Smooth muscle cell (in vitro differentiated cells): ENCODE data around the gene UNC5B. TPM values are rescaled to one million over a fixed set of nuclear protein-coding genes. Genes with fewer than 3 reads are reported as not detected.

Experiments used
- DNase-seq: peaks from one replicate; lab custom pipeline; 2025; ENCODE audit not compliant: unreplicated experiment; lab: John Stamatoyannopoulos, UW
- H2AFZ ChIP-seq: fragments of 200-600 bp; sonication (generic); 2 replicates; pipeline ENCODE4 v1.6.0; 2016; ENCODE audit warnings: antibody characterized with exemption, low read depth, mild to moderate bottlenecking
- H3F3A ChIP-seq: fragments of 200-600 bp; sonication (generic); 2 replicates; pipeline ENCODE4 v1.6.0; 2017; ENCODE audit warnings: antibody characterized with exemption, low read depth
- H3K27ac ChIP-seq: fragments of 200-600 bp; sonication (generic); 2 replicates; pipeline ENCODE4 v1.5.1; 2016; ENCODE audit warnings: low read depth, mild to moderate bottlenecking
- H3K27me3 ChIP-seq: fragments of 200-600 bp; sonication (generic); 2 replicates; pipeline ENCODE4 v1.6.1; 2016; ENCODE audit warnings: low read depth, mild to moderate bottlenecking
- H3K36me3 ChIP-seq: fragments of 200-600 bp; sonication (generic); 2 replicates; pipeline ENCODE4 v1.5.1; 2016; ENCODE audit warnings: low read depth
- H3K4me1 ChIP-seq: fragments of 200-600 bp; sonication (generic); 2 replicates; pipeline ENCODE4 v1.5.1; 2016; ENCODE audit warnings: low read depth
- H3K4me2 ChIP-seq: fragments of 200-600 bp; sonication (generic); 2 replicates; pipeline ENCODE4 v1.6.0; 2016; ENCODE audit warnings: mild to moderate bottlenecking
- H3K4me3 ChIP-seq: fragments of 200-600 bp; sonication (generic); 2 replicates; pipeline ENCODE4 v1.5.1; 2016; ENCODE audit warnings: mild to moderate bottlenecking
- H3K79me2 ChIP-seq: fragments of 200-600 bp; sonication (generic); 2 replicates; pipeline ENCODE4 v1.6.0; 2016; ENCODE audit warnings: low read depth, mild to moderate bottlenecking
- H3K9ac ChIP-seq: fragments of 200-600 bp; sonication (generic); 2 replicates; pipeline ENCODE4 v1.6.0; 2016; ENCODE audit warnings: low read depth
- H3K9me3 ChIP-seq: fragments of 200-600 bp; sonication (generic); replicated peaks from 2 replicates; pipeline ENCODE4 v1.5.1; 2016; ENCODE audit warnings: low read depth
- H4K20me1 ChIP-seq: fragments of 200-600 bp; sonication (generic); 2 replicates; pipeline ENCODE4 v1.6.0; 2016; ENCODE audit warnings: low read depth
- WGBS: methylation state at CpG from one replicate; pipeline ENCODE4 v1.1.7; 2016; ENCODE audit warnings: low lambda C conversion rate; 5-methylcytosine and 5-hydroxymethylcytosine counted together
- polyA plus RNA-seq: library from polyadenylated mRNA; unstranded; fragments of >200 nt; fragmentation: Nextera tagmentation; extraction: Ambion mirVana; gene quantifications from 2 replicates; pipeline ENCODE4 v1.2.1, GENCODE V29; 2016
- total RNA-seq: library from RNA; depleted of rRNA; stranded (reverse); fragments of >200 nt; gene quantifications from 2 replicates; pipeline ENCODE4 v1.2.3, GENCODE V29; 2014
- TF ChIP-seq, protein P1 (sequence below): fragments of 200-600 bp; sonication (generic); IDR thresholded peaks from 2 replicates; pipeline ENCODE4 v1.5.1; 2017; ENCODE audit warnings: borderline replicate concordance, mild to moderate bottlenecking, antibody characterized with exemption; ENCODE audit not compliant: insufficient read depth, poor library complexity, severe bottlenecking

Gene UNC5B
- total and polyA plus RNA-seq, 2 experiments from 2014 or later, result 89.6 to 142 TPM

DNA sequence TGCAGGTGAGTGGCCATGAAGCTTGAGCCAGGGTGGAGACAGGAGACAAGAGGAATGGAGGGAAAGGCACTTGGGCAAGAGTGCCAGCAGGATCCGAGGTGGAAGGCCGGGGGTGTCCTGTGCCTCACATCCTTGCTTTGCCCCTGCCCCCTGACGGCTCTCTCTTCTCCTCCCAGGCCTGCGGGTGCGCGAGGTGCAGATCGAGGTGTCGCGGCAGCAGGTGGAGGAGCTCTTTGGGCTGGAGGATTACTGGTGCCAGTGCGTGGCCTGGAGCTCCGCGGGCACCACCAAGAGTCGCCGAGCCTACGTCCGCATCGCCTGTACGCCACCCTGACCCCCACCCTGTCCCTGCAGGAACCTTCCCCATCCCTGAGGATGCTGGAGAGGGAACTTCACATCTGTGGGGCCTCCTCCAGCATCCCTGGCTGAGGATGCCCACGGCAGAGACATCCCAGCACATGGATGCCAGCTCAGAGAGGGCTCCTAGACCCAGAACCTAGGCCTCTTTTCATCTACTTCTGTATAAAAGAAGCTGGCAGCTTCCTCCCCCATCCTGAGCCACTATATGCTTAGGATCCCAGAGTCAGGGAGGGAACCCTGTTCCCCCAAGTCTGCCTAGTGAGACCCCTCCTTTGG is 72.3 kb downstream of the UNC5B start:
- H3K79me2 ChIP-seq, result peaks cover 61% of the 10 kb centered on the region
- no peaks in the 10 kb centered on the region for H3K36me3 ChIP-seq
- H3K4me1 ChIP-seq, result no peaks in the 10 kb centered on the region
- H3K4me3 ChIP-seq, result no peak overlapping the region
- H3K27ac ChIP-seq, result no peak overlapping the region
- TF ChIP-seq, protein P1, sequence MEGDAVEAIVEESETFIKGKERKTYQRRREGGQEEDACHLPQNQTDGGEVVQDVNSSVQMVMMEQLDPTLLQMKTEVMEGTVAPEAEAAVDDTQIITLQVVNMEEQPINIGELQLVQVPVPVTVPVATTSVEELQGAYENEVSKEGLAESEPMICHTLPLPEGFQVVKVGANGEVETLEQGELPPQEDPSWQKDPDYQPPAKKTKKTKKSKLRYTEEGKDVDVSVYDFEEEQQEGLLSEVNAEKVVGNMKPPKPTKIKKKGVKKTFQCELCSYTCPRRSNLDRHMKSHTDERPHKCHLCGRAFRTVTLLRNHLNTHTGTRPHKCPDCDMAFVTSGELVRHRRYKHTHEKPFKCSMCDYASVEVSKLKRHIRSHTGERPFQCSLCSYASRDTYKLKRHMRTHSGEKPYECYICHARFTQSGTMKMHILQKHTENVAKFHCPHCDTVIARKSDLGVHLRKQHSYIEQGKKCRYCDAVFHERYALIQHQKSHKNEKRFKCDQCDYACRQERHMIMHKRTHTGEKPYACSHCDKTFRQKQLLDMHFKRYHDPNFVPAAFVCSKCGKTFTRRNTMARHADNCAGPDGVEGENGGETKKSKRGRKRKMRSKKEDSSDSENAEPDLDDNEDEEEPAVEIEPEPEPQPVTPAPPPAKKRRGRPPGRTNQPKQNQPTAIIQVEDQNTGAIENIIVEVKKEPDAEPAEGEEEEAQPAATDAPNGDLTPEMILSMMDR, result no peak
- H3K4me2 ChIP-seq, result no peak overlapping the region
- WGBS, result 90% methylated on average over 17 of the region's 19 CpGs
- H3K27me3 ChIP-seq, result no peaks in the 10 kb centered on the region
- peaks cover 100% of the 10 kb centered on the region for H4K20me1 ChIP-seq
- H3K9ac ChIP-seq, result no peak overlapping the region
- no peak for DNase-seq
- no peaks in the 10 kb centered on the region for H3K9me3 ChIP-seq
- H2AFZ ChIP-seq, result no peak overlapping the region
- H3F3A ChIP-seq, result no peaks in the 10 kb centered on the region

DNA sequence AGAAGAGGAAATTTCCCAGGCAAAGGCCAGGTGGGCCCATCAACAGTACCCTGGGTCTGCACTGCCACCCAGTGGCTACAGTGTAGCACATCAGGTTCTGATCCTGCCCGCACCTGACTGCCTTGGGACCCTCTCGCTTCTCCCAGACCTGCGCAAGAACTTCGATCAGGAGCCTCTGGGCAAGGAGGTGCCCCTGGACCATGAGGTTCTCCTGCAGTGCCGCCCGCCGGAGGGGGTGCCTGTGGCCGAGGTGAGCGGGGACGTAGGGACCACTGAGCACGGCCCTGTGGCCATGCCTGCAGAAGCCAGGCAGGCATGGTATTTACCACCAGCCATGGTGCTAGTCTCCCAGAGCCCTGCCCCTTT is 72.8 kb downstream of the UNC5B start:
- H3K4me1 ChIP-seq, result no peaks in the 10 kb centered on the region
- H3K27me3 ChIP-seq, result no peaks in the 10 kb centered on the region
- H4K20me1 ChIP-seq, result peaks cover 100% of the 10 kb centered on the region
- WGBS, result 80% methylated on average over 11 of the region's 11 CpGs
- DNase-seq, result no peak
- H3K27ac ChIP-seq, result no peak overlapping the region
- no peak overlapping the region for H2AFZ ChIP-seq
- H3K4me3 ChIP-seq, result no peak overlapping the region
- H3K4me2 ChIP-seq, result no peak overlapping the region
- TF ChIP-seq, protein P1, result peak; percentile 55
- H3F3A ChIP-seq, result no peaks in the 10 kb centered on the region
- H3K79me2 ChIP-seq, result peaks cover 56% of the 10 kb centered on the region
- no peaks in the 10 kb centered on the region for H3K9me3 ChIP-seq
- no peaks in the 10 kb centered on the region for H3K36me3 ChIP-seq
- no peak overlapping the region for H3K9ac ChIP-seq

DNA sequence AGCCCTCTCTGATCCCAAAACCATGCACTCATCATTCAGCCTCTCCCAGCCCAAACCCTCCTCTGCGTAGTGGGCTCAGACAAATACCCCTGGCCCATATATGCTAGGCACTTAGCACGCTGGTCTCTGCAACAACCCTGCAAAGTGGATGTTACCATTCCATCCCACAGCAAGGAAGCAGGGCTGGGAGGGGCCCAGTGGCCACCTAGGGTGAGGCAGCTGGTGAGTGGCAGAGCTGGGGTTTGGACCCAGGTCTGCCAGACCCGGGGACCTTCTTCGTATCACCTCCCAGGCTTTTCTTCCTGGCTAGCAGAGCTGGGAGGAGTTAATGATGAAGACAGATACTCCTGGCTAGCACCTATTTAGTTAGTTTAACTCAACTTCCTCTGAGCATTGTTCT is 73.6 kb downstream of the UNC5B start:
- Histone ChIP-seq H3K79me2 (peaks cover 47% of the 10 kb centered on the region), H3K36me3 (no peaks in the 10 kb centered on the region), H3K4me1 (no peaks in the 10 kb centered on the region), H3K9me3 (no peaks in the 10 kb centered on the region), H4K20me1 (peaks cover 100% of the 10 kb centered on the region), H3K4me2 (no peak overlapping the region), H3K27ac (no peak overlapping the region), H2AFZ (no peak overlapping the region), H3K9ac (no peak overlapping the region), H3F3A (no peaks in the 10 kb centered on the region), H3K4me3 (no peak overlapping the region), H3K27me3 (no peaks in the 10 kb centered on the region)
- no peak for DNase-seq
- WGBS, result 97% methylated on average over 4 of the region's 4 CpGs
- TF ChIP-seq, protein P1, result no peak
